Testis (tissue), 2 donors: ENCODE results near the gene TTC23.

Experiments
- CTCF ChIP-seq, 3 experiments: fragments of 450-650 bp in 2 of 3; fragments of 200-600 bp in 1 of 3; sonication (generic) in 1 of 3; IDR thresholded peaks; one replicate each; pipeline ENCODE4 v1.5.1; 2016 to 2019; ENCODE audit warnings: antibody characterized with exemption in 3 of 3, mild to moderate bottlenecking in 2 of 3, moderate library complexity in 1 of 3
- POLR2A ChIP-seq: fragments of 450-650 bp; IDR thresholded peaks from one replicate; pipeline ENCODE4 v1.6.1; 2017; ENCODE audit warnings: antibody characterized with exemption, mild to moderate bottlenecking, moderate library complexity

- no peak for TF ChIP-seq CTCF (IDR thresholded peaks at IDR 0.05)
- no peak for TF ChIP-seq POLR2A
Observed at GRCh38 chr15:99098426-99098825, 151.0 kb downstream of the TTC23 start.
